H1 (cell line): ENCODE results near the gene HPN.

Source experiments
- CREB1 ChIP-seq: IDR thresholded peaks from 2 replicates; pipeline ENCODE4 v1.6.1; 2012; ENCODE audit warnings: inconsistent platforms
- CTCF ChIP-seq, 3 experiments: IDR thresholded peaks; 1 replicate in 2 of 3; 2 replicates in 1 of 3; pipeline versions ENCODE4 v1.5.1 to v1.6.1; 2011; ENCODE audit warnings: low read length in 3 of 3, mild to moderate bottlenecking in 3 of 3, inconsistent platforms in 2 of 3, low read depth in 1 of 3, moderate library complexity in 1 of 3; ENCODE audit not compliant: insufficient read depth in 1 of 3; ENCODE audit errors: control extremely low read depth in 1 of 3
- EGR1 ChIP-seq: IDR thresholded peaks from 2 replicates; pipeline ENCODE4 v1.6.1; 2011; ENCODE audit warnings: low read depth, low read length, borderline replicate concordance
- EZH2 ChIP-seq: fragments of 200-600 bp; sonication (generic); IDR thresholded peaks from 2 replicates; pipeline ENCODE4 v1.7.1; 2012; ENCODE audit warnings: low read depth, mild to moderate bottlenecking, moderate library complexity, low read length, inconsistent platforms; ENCODE audit not compliant: severe bottlenecking
- MAFK ChIP-seq: IDR thresholded peaks from 2 replicates; pipeline ENCODE4 v1.6.1; 2012; ENCODE audit warnings: low read depth, mild to moderate bottlenecking, improper control_type of control experiment, low read length
- MAX ChIP-seq: IDR thresholded peaks from 2 replicates; pipeline ENCODE4 v1.6.1; 2012; ENCODE audit warnings: inconsistent platforms
- USF2 ChIP-seq: IDR thresholded peaks from 2 replicates; pipeline ENCODE4 v1.6.1; 2011; ENCODE audit warnings: low read length, improper control_type of control experiment

GRCh38 chr19:35009424-35010415, 31.8 kb upstream of the HPN start:
- TF ChIP-seq EZH2 (no peak), EGR1 (no peak), CTCF (IDR thresholded peaks at IDR 0.05; ENCODE audit: control extremely low read depth in 1 of 3, insufficient read depth in 1 of 3, low read depth in 1 of 3, low read length in 3 of 3) (no peak), USF2 (no peak), MAX (no peak), MAFK (no peak), CREB1 (no peak)
